Transverse colon (tissue), 4 donors: Measurements from ENCODE around the gene DLX3. TPM values are rescaled to one million over a fixed set of nuclear protein-coding genes. Genes with fewer than 3 reads are reported as not detected.

Source experiments
- DNase-seq: peaks from one replicate; pipeline ENCODE4 v3.0.0-alpha.2; 2019
- H3K27ac ChIP-seq, 4 donors: fragments of 200-600 bp; sonication (generic); 2 replicates each; pipeline ENCODE4 v1.5.1; 2016 to 2018; ENCODE audit warnings: inconsistent platforms in 4 of 4
- H3K27me3 ChIP-seq: fragments of 200-600 bp; sonication (generic); 2 replicates; pipeline ENCODE4 v1.5.1; 2017; ENCODE audit warnings: inconsistent platforms
- H3K36me3 ChIP-seq, 4 donors: fragments of 200-600 bp; sonication (generic); 2 replicates each; pipeline ENCODE4 v1.5.1; 2017 to 2019; ENCODE audit warnings: inconsistent platforms in 4 of 4
- H3K4me1 ChIP-seq, 4 donors: fragments of 200-600 bp; sonication (generic); 2 replicates each; pipeline ENCODE4 v1.5.1; 2017 to 2020; ENCODE audit warnings: inconsistent platforms in 4 of 4
- H3K4me3 ChIP-seq, 4 donors: fragments of 200-600 bp; sonication (generic); 1 replicate in 1 of 4; 2 replicates in 3 of 4; pipeline versions ENCODE4 v1.5.1 to v1.6.1; 2017 to 2019; ENCODE audit warnings: inconsistent platforms in 4 of 4
- H3K9me3 ChIP-seq, 2 donors: fragments of 200-600 bp; sonication (generic); 2 replicates each; pipeline ENCODE4 v1.5.1; 2017 to 2019; ENCODE audit warnings: inconsistent platforms in 2 of 2
- EP300 ChIP-seq: sonication (generic); formaldehyde crosslinking; IDR thresholded peaks from one replicate; pipeline ENCODE4 v1.6.1; 2017; ENCODE audit warnings: antibody characterized with exemption, low read depth
- POLR2A ChIP-seq: fragments of 450-650 bp; IDR thresholded peaks from one replicate; pipeline ENCODE4 v1.6.1; 2016; ENCODE audit warnings: antibody characterized with exemption, mild to moderate bottlenecking, moderate library complexity
- POLR2AphosphoS5 ChIP-seq, 3 donors: sonication (generic); formaldehyde crosslinking; IDR thresholded peaks; one replicate each; pipeline ENCODE4 v1.6.1; 2016; ENCODE audit warnings: antibody characterized with exemption in 3 of 3
- WGBS, 2 donors: methylation state at CpG; one replicate each; pipeline ENCODE4 v1.1.5; 2018; ENCODE audit warnings: low coverage in 1 of 2; 5-methylcytosine and 5-hydroxymethylcytosine counted together
- in situ Hi-C, 4 donors: fragments of 200-750 bp; cut with MboI; loops; one replicate each; pipeline versions ENCODE4 v1.15.0 to v1.15.1; 2017; ENCODE audit warnings: low sequenced_read_pairs in 3 of 4, low pct_ligation_motif_present in 1 of 4, low pct_unique_long_range_greater_than_20kb in 1 of 4
- intact Hi-C: fragments of 100-400 bp; cut with DNase I; formaldehyde crosslinking; loops from one replicate; pipeline ENCODE4 v1.15.1; 2023; ENCODE audit warnings: low total_unique reads
- total RNA-seq, 4 donors: library from RNA; depleted of rRNA; stranded (reverse); fragments of >200 nt; gene quantifications; one replicate each; pipeline ENCODE4 v1.1.0, GENCODE V29; 2016
- TF ChIP-seq, protein P1 (sequence below), 5 experiments: fragments of 200-600 bp in 3 of 5; fragments of 450-650 bp in 2 of 5; sonication (generic) in 3 of 5; IDR thresholded peaks; 1 replicate in 2 of 5; 2 replicates in 3 of 5; pipeline ENCODE4 v1.5.1; 2016 to 2017; ENCODE audit warnings: antibody characterized with exemption in 5 of 5, inconsistent platforms in 3 of 5, mild to moderate bottlenecking in 2 of 5, moderate library complexity in 1 of 5

Gene DLX3
- total RNA-seq, 4 donors from 2014 or later: not detected

DNA sequence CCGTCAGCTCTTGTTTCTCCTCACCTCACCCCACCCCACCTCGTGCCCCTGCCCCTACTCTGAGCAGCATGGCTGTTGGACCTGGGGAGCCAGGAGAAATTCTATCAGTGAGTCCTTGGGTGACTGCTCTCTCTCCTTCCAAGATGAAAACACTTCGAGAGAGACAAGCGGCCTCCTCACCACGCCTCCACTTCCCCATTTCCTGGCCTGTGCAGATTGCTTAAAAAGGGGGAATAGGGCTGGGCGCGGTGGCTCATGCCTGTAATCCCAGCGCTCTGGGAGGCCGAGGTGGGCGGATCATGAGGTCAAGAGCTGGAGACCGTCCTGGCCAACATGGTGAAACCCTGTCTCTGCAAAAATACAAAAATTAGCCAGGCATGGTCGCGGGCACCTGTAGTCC, 16.5 kb downstream of the DLX3 start:
- Histone ChIP-seq H3K4me3 (no peak overlapping the region), H3K36me3 (no peaks in the 10 kb centered on the region), H3K27ac (no peak overlapping the region), H3K9me3 (no peaks in the 10 kb centered on the region), H3K27me3 (peaks cover 82% of the 10 kb centered on the region), H3K4me1 (no peaks in the 10 kb centered on the region)
- DNase-seq: no peak
- TF ChIP-seq POLR2AphosphoS5 (IDR thresholded peaks at IDR 0.05) (no peak), POLR2A (no peak), EP300 (no peak)
- TF ChIP-seq, protein P1, sequence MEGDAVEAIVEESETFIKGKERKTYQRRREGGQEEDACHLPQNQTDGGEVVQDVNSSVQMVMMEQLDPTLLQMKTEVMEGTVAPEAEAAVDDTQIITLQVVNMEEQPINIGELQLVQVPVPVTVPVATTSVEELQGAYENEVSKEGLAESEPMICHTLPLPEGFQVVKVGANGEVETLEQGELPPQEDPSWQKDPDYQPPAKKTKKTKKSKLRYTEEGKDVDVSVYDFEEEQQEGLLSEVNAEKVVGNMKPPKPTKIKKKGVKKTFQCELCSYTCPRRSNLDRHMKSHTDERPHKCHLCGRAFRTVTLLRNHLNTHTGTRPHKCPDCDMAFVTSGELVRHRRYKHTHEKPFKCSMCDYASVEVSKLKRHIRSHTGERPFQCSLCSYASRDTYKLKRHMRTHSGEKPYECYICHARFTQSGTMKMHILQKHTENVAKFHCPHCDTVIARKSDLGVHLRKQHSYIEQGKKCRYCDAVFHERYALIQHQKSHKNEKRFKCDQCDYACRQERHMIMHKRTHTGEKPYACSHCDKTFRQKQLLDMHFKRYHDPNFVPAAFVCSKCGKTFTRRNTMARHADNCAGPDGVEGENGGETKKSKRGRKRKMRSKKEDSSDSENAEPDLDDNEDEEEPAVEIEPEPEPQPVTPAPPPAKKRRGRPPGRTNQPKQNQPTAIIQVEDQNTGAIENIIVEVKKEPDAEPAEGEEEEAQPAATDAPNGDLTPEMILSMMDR (IDR thresholded peaks at IDR 0.05): no peak
- intact Hi-C loops (no loop called here), in situ Hi-C loops (loop anchor here in 1 of 4 donors (25.0 kb wide), 1 partner anchor 416 kb away; no protein-coding TSS in a partner anchor)
- WGBS, 2 donors: 64 to 100% methylated on average over 2 to 13 of the region's 13 CpGs

DNA sequence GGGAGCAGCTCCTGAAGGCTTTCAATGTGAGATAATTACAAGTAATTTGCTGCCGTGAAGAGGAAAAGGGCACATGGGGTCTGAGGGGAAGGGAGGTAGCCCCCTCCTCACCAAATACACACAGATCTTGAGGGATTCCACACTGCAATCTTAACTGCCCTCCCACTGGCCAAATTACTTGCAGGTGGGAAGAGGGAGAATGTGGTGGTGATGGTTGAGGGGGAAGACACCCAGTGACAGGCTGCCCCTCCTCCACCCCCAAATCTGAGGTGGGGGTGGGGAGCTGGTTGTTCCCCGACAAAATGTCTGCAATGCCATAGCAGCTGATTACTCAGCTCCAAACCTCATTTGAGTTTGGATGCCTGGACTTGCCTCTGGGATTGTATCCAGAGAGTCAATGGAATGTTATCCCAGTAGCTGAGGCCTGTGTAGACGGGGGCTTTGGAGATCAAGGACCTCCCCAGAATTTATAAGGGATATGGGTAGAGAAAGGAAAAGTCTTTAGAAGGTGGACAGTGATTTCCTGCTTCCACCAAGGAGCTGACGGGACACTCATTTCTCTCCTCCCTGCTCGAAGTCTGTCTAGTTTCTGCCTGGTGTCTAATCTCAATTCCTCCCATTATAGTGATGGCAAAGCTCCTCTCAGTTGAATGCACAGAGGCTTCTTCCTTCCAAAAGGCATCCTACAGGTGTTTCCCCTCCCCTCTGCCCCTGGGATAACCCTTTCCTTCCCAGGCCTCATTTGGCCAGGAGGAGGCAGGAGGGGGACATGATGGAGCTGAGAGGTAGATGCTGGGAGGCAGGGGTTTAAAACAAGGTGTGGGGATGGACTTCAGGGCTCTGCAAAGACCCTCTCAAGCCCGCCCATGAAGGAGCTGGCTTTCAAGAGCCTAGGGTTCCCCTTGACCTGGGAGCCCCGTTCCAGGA, 17.3 kb downstream of the DLX3 start:
- Histone ChIP-seq H3K4me3 (no peak overlapping the region), H3K27me3 (peaks cover 89% of the 10 kb centered on the region), H3K27ac (no peak overlapping the region), H3K4me1 (peaks cover 0 to under 1% (median 0%) of the 10 kb centered on the region in 4 donors), H3K36me3 (no peaks in the 10 kb centered on the region), H3K9me3 (no peaks in the 10 kb centered on the region)
- no peak for DNase-seq
- 62% methylated on average over 7 of the region's 7 CpGs; no CpG with 5 or more reads in 1 of the 2 donors for WGBS, 2 donors
- in situ Hi-C loops: loop anchor here in 1 of 4 donors (25.0 kb wide), 1 partner anchor 415 kb away; no protein-coding TSS in a partner anchor
- intact Hi-C loops: no loop called here
- no peak for TF ChIP-seq EP300
- TF ChIP-seq POLR2AphosphoS5 (IDR thresholded peaks at IDR 0.05): no peak
- TF ChIP-seq POLR2A: no peak
- TF ChIP-seq, protein P1 (IDR thresholded peaks at IDR 0.05): no peak

DNA sequence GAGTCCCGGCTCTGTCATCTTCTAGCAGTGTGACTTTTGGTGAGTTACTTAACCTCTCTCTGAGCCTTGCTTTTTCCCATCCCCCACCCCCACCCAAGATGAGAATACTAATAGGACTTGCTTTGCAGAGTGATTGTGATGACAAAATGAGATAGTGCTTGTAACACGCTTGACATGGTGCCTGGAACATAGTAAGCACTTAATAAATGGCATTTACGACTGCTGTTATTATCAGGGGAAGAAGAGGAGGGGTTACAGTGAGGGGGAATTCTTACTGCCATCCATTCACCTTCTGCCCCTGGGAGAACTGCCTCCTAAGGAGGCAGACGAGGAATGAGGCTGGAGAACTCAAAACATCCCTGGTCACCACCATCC, 18.2 kb downstream of the DLX3 start:
- no peak for DNase-seq
- intact Hi-C loops (no loop called here), in situ Hi-C loops (loop anchor here in 1 of 4 donors (25.0 kb wide), 1 partner anchor 415 kb away; no protein-coding TSS in a partner anchor)
- Histone ChIP-seq H3K9me3 (no peaks in the 10 kb centered on the region), H3K27ac (no peak overlapping the region), H3K4me1 (peaks cover 3 to 9% (median 9%) of the 10 kb centered on the region in 4 donors), H3K4me3 (no peak overlapping the region), H3K36me3 (no peaks in the 10 kb centered on the region), H3K27me3 (peaks cover 91% of the 10 kb centered on the region)
- TF ChIP-seq, protein P1 (IDR thresholded peaks at IDR 0.05): no peak
- TF ChIP-seq POLR2A (no peak), EP300 (no peak), POLR2AphosphoS5 (IDR thresholded peaks at IDR 0.05) (no peak)
- WGBS, 2 donors: 79% methylated on average over 3 to 4 of the region's 4 CpGs

DNA sequence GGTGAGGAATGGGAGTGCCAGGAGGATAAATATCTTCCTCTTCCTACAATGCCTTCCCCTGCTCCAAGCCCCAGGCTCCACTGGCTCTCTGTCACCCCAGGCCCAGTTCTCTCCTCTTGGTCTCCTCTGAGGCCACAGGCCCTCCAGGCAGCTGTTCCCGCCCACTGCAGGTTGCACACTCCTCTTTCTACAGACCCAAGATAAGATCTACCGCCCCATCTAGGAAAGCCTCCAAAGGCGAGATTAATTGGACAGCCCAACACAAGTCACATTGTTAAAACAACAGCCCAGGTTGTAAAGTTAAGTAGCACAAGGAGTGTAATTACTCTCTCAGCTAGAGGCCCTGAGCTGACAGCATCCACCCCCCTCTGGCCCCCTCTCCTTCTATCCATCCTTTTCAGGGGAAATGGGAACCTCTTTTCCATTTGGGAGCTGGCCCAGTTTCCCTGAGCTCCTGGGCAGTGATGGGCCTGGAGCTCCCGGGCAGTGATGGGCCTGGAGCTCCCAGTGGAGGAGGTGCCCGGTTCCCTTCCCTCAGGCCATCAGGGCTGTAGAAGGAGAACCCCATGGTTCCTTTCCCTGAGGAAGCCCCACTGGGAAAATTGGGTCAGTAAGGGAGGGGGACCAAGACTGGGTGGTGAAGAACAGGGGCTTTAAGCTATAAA, 18.7 kb downstream of the DLX3 start:
- Histone ChIP-seq H3K4me1 (peaks cover 3 to 14% (median 12%) of the 10 kb centered on the region in 4 donors), H3K9me3 (no peaks in the 10 kb centered on the region), H3K4me3 (no peak overlapping the region), H3K27ac (no peak overlapping the region), H3K36me3 (no peaks in the 10 kb centered on the region), H3K27me3 (peaks cover 96% of the 10 kb centered on the region)
- in situ Hi-C loops (loop anchor here in 1 of 4 donors (25.0 kb wide), 1 partner anchor 414 kb away; no protein-coding TSS in a partner anchor), intact Hi-C loops (no loop called here)
- TF ChIP-seq POLR2AphosphoS5 (IDR thresholded peaks at IDR 0.05) (no peak), POLR2A (no peak), EP300 (no peak)
- TF ChIP-seq, protein P1 (IDR thresholded peaks at IDR 0.05): no peak
- WGBS, 2 donors: 59% methylated on average over 5 of the region's 5 CpGs; no CpG with 5 or more reads in 1 of the 2 donors
- no peak for DNase-seq
